Activated T-cell treated with anti-CD3 and anti-CD28 coated beads for 1 hour (primary cell): ENCODE measurements around the gene BIVM.

Source experiments
- DNase-seq: peaks from one replicate; pipeline ENCODE4 v3.0.0-alpha.2; 2020; ENCODE audit warnings: low read depth

Gene BIVM

DNA sequence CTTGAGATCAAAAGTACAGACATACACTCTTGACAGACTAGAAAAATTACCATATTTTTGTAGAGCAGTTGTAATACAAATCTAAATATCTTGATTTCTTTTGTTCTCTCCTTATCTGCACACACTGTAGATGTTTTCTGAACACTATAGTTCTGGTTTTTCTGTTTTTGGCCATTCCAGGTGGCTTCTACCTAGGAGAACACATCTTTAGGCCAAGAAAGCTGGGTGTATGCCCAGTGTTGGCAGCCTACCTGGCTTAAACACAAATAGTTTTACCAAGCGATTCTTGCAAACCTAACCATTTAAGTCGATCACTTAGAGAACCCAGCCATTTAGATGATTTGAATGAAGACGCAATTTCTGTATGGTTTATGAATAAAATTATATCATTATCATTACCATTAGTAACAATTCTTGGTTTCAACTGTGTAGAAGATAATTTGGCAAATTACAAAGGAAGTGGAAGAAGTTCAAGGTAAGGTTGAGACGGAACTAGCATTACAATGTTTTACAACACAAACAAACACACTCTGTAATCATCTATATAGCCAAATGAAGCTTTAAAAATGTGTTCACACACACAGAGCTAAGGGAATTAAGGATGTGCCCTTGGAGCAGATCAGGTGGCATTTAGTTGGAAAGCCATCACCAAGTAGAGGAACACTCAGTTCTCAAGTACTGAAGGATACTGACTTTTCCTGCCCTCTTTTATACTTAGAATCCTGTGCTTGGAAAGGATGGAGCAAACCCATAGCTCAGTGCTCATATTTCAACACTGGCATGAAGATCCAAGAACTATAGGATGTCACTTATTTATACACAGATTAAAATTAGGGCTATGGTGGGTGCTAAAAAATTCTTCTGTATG is 83.1 kb downstream of the BIVM start:
- DNase-seq, result no peak
